B cell (primary cell): ENCODE measurements around the gene TUBG1.

Source experiments
- CTCF ChIP-seq: fragments of 200-600 bp; IDR thresholded peaks from one replicate; pipeline ENCODE4 v1.8.0; 2022; ENCODE audit warnings: antibody characterized with exemption, mild to moderate bottlenecking
- EZH2 ChIP-seq: IDR thresholded peaks from 2 replicates; pipeline ENCODE4 v1.6.1; 2012; ENCODE audit warnings: borderline replicate concordance, low read depth, mild to moderate bottlenecking, moderate library complexity, low read length; ENCODE audit not compliant: insufficient read depth, poor library complexity, severe bottlenecking

- no peak for TF ChIP-seq CTCF
- TF ChIP-seq EZH2 = no peak
Measured at GRCh38 chr17:42596386-42596785, 13.1 kb upstream of the TUBG1 start.
